GM12878 (cell line): ENCODE data around the gene HOXC9. TPM values are rescaled to one million over a fixed set of nuclear protein-coding genes. Genes with fewer than 3 reads are reported as not detected.

Experiments used
- ATAC-seq: fragments of 200-7000 bp; cut with Tn5 transposase; 3 replicates; pipeline ENCODE4 v1.9.1; 2020; ENCODE audit warnings: mild to moderate bottlenecking, moderate library complexity
- BruUV-seq: library from RNA; stranded (reverse); fragments of 400-500 nt; replicated peaks from 2 replicates; lab custom pipeline; 2021; lab: Mats Ljungman, UMichigan
- CTCF ChIA-PET: fragments of 300-600 bp; sonication (Branson Sonifier 250); formaldehyde crosslinking; extraction: SDS; loops from one replicate; lab custom pipeline; 2021; ENCODE audit warnings: inconsistent platforms; lab: Yijun Ruan, JAX
- POLR2A ChIA-PET: fragments of 350-600 bp; formaldehyde crosslinking; extraction: SDS; loops from one replicate; lab custom pipeline; 2021; ENCODE audit warnings: inconsistent platforms; lab: Charles Lee
- RAD21 ChIA-PET: fragments of 300-600 bp; sonication (Branson Sonifier 250); formaldehyde crosslinking; loops from one replicate; lab custom pipeline; 2023; ENCODE audit warnings: antibody characterized with exemption; ENCODE audit not compliant: unreplicated experiment; lab: Charles Lee
- SMC1A ChIA-PET: fragments of 300-600 bp; sonication (Branson Sonifier 250); formaldehyde crosslinking; loops from one replicate; lab custom pipeline; 2023; ENCODE audit not compliant: unreplicated experiment, uncharacterized antibody; lab: Charles Lee
- DNase-seq: peaks from one replicate; pipeline ENCODE4 v3.0.0-alpha.2; 2011; ENCODE audit warnings: low read depth, low spot score
- FAIRE-seq: peaks from 3 replicates; lab custom pipeline; 2011; peaks lifted over from hg19 to GRCh38; lab: Jason Lieb, UNC
- H2AFZ ChIP-seq: 2 replicates; pipeline ENCODE4 v1.6.0; 2011; ENCODE audit warnings: low read depth, low read length, control low read depth; ENCODE audit not compliant: control insufficient read depth
- H3K27ac ChIP-seq: 2 replicates; pipeline ENCODE4 v1.5.1; 2011; ENCODE audit warnings: control low read depth; ENCODE audit not compliant: control insufficient read depth, insufficient read depth
- H3K27me3 ChIP-seq, 2 experiments: replicated peaks in 1 of 2; 2 replicates each; pipeline versions ENCODE4 v1.6.0 to v1.6.1; 2011; ENCODE audit warnings: low read length in 1 of 2; ENCODE audit not compliant: control insufficient read depth in 2 of 2, insufficient read depth in 2 of 2
- H3K36me3 ChIP-seq, 2 experiments: 2 replicates each; pipeline ENCODE4 v1.5.1; 2011; ENCODE audit warnings: low read length in 1 of 2; ENCODE audit not compliant: control insufficient read depth in 2 of 2, insufficient read depth in 2 of 2
- H3K4me1 ChIP-seq: 2 replicates; pipeline ENCODE4 v1.6.1; 2011; ENCODE audit warnings: mild to moderate bottlenecking, low read length, moderate library complexity, mixed read lengths; ENCODE audit not compliant: control insufficient read depth, insufficient read depth
- H3K4me2 ChIP-seq: 2 replicates; pipeline ENCODE4 v1.6.0; 2011; ENCODE audit warnings: control low read depth; ENCODE audit not compliant: control insufficient read depth, insufficient read depth
- H3K4me3 ChIP-seq: fragments of 200-600 bp; sonication (generic); 2 replicates; pipeline ENCODE4 v1.5.1; 2016
- H3K79me2 ChIP-seq: 2 replicates; pipeline ENCODE4 v1.6.0; 2011; ENCODE audit warnings: low read length; ENCODE audit not compliant: control insufficient read depth, insufficient read depth
- H3K9ac ChIP-seq: 2 replicates; pipeline ENCODE4 v1.8.0; 2011; ENCODE audit warnings: low read length, control low read depth, mixed read lengths; ENCODE audit not compliant: control insufficient read depth, insufficient read depth
- H3K9me3 ChIP-seq: replicated peaks from 3 replicates; pipeline ENCODE4 v1.5.1; 2011; ENCODE audit warnings: mild to moderate bottlenecking, low read length; ENCODE audit not compliant: control insufficient read depth, insufficient read depth
- H4K20me1 ChIP-seq: 2 replicates; pipeline ENCODE4 v1.6.0; 2011; ENCODE audit not compliant: control insufficient read depth, insufficient read depth
- FOXM1 ChIP-seq: IDR thresholded peaks from 2 replicates; pipeline ENCODE4 v1.6.1; 2012; ENCODE audit warnings: low read depth, mild to moderate bottlenecking, inconsistent platforms, low read length, moderate library complexity
- HDGF ChIP-seq: fragments of 450-650 bp; IDR thresholded peaks from 2 replicates; pipeline ENCODE4 v1.6.1; 2016; ENCODE audit warnings: antibody characterized with exemption
- IKZF2 ChIP-seq, 2 experiments: fragments of 450-650 bp; IDR thresholded peaks; 2 replicates each; pipeline ENCODE4 v1.6.1; 2017; ENCODE audit warnings: mild to moderate bottlenecking in 2 of 2, moderate library complexity in 2 of 2
- NFYB ChIP-seq: IDR thresholded peaks from 2 replicates; pipeline ENCODE4 v1.6.1; 2011; ENCODE audit warnings: low read depth, mild to moderate bottlenecking, low read length, improper control_type of control experiment, moderate library complexity; ENCODE audit not compliant: insufficient read depth
- NR2C2 ChIP-seq: IDR thresholded peaks from 2 replicates; pipeline ENCODE4 v1.6.1; 2011; ENCODE audit warnings: borderline replicate concordance, low read depth; ENCODE audit not compliant: control insufficient read depth, insufficient read length
- RELA ChIP-seq: fragments of 450-650 bp; IDR thresholded peaks from 2 replicates; pipeline ENCODE4 v1.8.0; 2014; ENCODE audit warnings: borderline replicate concordance; ENCODE audit not compliant: partially characterized antibody
- SMC3 ChIP-seq: IDR thresholded peaks from 2 replicates; pipeline ENCODE4 v1.6.1; 2011; ENCODE audit warnings: low read length, improper control_type of control experiment, borderline replicate concordance
- SPI1 ChIP-seq: IDR thresholded peaks from 2 replicates; pipeline ENCODE4 v1.6.1; 2011; ENCODE audit warnings: low read depth, mild to moderate bottlenecking, low read length, moderate library complexity, borderline replicate concordance; ENCODE audit not compliant: insufficient read depth
- WGBS: methylation state at CpG from one replicate; pipeline ENCODE4 v1.1.6; 2016; ENCODE audit warnings: low lambda C conversion rate; ENCODE audit not compliant: insufficient replicate concordance, insufficient coverage; ENCODE audit errors: missing lambda C conversion rate; 5-methylcytosine and 5-hydroxymethylcytosine counted together
- in situ Hi-C: fragments of 300-500 bp; cut with MboI; formaldehyde crosslinking; loops from 9 replicates; pipeline ENCODE4 v1.14.3; 2018; ENCODE audit warnings: mixed read lengths
- intact Hi-C: fragments of 100-400 bp; cut with micrococcal nuclease; formaldehyde crosslinking; loops from one replicate; pipeline ENCODE4 v1.14.2; 2022; ENCODE audit not compliant: unreplicated experiment
- polyA plus RNA-seq, 11 experiments: library from polyadenylated mRNA; depleted of rRNA in 4 of 11; unstranded in 6 of 11; stranded (reverse) in 5 of 11; fragments of >200 nt; fragmentation: Nextera tagmentation in 4 of 11; fragmentation: Illumina TruSeq in 1 of 11; extraction: Ambion mirVana in 4 of 11; extraction: Trizol in 1 of 11; gene quantifications; 1 replicate in 1 of 11; 2 replicates in 10 of 11; pipeline versions ENCODE4 v1.2.1 to v1.2.3, GENCODE V29; 2011 to 2016; ENCODE audit warnings: inconsistent platforms in 2 of 11, missing spikeins in 2 of 11, low read depth in 1 of 11
- total RNA-seq, 4 experiments: library from RNA; depleted of rRNA in 3 of 4; stranded (reverse); fragments of >200 nt in 3 of 4; fragmentation: Illumina TruSeq in 1 of 4; extraction: Trizol in 1 of 4; gene quantifications; 2 replicates each; pipeline versions ENCODE4 v1.2.1 to v1.2.3, GENCODE V29; 2013 to 2021
- TF ChIP-seq, protein P1 (sequence below): fragments of 450-650 bp; IDR thresholded peaks from 2 replicates; pipeline ENCODE4 v1.6.1; 2017; ENCODE audit warnings: low read depth, mild to moderate bottlenecking, moderate library complexity
- TF ChIP-seq, protein P2 (sequence below): fragments of 450-650 bp; IDR thresholded peaks from 2 replicates; pipeline ENCODE4 v1.6.1; 2016; ENCODE audit warnings: mild to moderate bottlenecking
- TF ChIP-seq, protein P3 (sequence below): fragments of 450-650 bp; formaldehyde crosslinking; IDR thresholded peaks from 2 replicates; pipeline ENCODE4 v1.4.0; 2020; ENCODE audit warnings: mild to moderate bottlenecking, moderate library complexity
- TF ChIP-seq, protein P4 (sequence below), 3 experiments: IDR thresholded peaks in 2 of 3; conservative IDR thresholded peaks in 1 of 3; 2 replicates each; pipeline ENCODE4 v1.5.1; 2011; ENCODE audit warnings: low read depth in 3 of 3, low read length in 3 of 3, mild to moderate bottlenecking in 3 of 3, control low read depth in 2 of 3, moderate library complexity in 2 of 3, inconsistent platforms in 1 of 3, mixed read lengths in 1 of 3; ENCODE audit not compliant: control insufficient read depth in 2 of 3, insufficient read depth in 1 of 3; ENCODE audit errors: extremely low read depth in 1 of 3

HOXC9 gene
- total and polyA plus RNA-seq, 10 of the 15 experiments (the other 5 are each of a cell fraction or from before 2014, with no cell fraction given): not detected

DNA sequence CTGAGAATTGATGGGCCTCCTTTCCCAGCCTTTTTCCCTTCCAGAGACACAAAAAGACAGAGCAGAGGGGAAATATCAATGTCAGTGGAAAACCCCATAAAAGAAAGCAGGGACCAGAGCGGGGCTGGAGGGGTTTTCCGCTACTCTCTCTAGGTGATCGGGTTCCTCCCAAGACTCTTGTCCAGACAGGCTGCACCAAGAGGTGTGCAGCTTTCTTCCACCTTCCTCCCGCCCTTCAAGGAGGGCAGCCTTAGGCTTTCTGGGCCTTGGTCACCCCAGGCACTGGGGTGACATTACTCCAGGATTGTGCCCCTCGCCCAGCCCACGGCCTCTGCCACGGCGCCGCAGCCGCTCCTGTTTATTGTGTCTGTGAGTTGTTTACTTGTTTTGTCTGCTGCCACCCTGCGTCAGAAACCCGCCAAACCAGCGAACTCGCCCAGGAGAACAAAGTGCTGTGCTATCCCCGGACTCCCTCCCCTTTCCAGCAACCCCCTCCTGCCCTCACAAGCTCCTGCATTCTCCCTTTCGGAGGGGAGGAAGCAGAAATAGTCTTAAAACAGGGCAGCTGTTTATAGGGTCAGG lies 21.6 kb downstream of the HOXC9 start:
- Histone ChIP-seq H3K36me3 (no peaks in the 10 kb centered on the region), H4K20me1 (no peaks in the 10 kb centered on the region), H3K4me1 (peaks cover 27% of the 10 kb centered on the region), H3K9ac (peak overlapping the region; percentile 31; the same call in 1 of the 2 replicates), H2AFZ (peak overlapping the region; percentile 75), H3K27ac (no peak overlapping the region), H3K9me3 (no peaks in the 10 kb centered on the region), H3K79me2 (no peaks in the 10 kb centered on the region), H3K4me3 (no peak overlapping the region), H3K4me2 (peak overlapping the region; percentile 71), H3K27me3 (peaks cover 0 to 5% of the 10 kb centered on the region in 2 experiments; a peak in 2 of 4 replicates)
- CTCF ChIA-PET: interaction anchor here (0.5 to 13.4 kb wide), 8 partner anchors 10 to 841 kb away, joined by 3 to 343 read pairs (median 4); partner anchors contain the start of genes HOXC5, HOXC8, SMUG1 and ZNF740
- peak; percentile 28 for ATAC-seq
- 6% methylated on average over 16 of the region's 16 CpGs for WGBS
- intact Hi-C loops (loop anchor here (1.0 kb wide), 1 partner anchor 15 kb away; no protein-coding TSS in a partner anchor), in situ Hi-C loops (loop anchor here (10.0 kb wide), 2 partner anchors 173 to 343 kb away; partner anchors contain the start of gene GPR84)
- no peak for DNase-seq
- SMC1A ChIA-PET: interaction anchor here (1.0 to 2.9 kb wide), 4 partner anchors 11 to 186 kb away, joined by 3 to 9 read pairs (median 5); partner anchors contain the start of genes HOXC4 and HOXC5
- RAD21 ChIA-PET: interaction anchor here (0.8 to 1.6 kb wide), 3 partner anchors 11 to 169 kb away, joined by 3 to 10 read pairs (median 3); partner anchors contain the start of gene HOXC5
- no peak for FAIRE-seq
- POLR2A ChIA-PET: interaction anchor here (0.6 to 1.2 kb wide), 2 partner anchors 11 to 14 kb away, joined by 3 read pairs; partner anchors contain the start of gene HOXC5
- BruUV-seq: no TSS peak
- TF ChIP-seq SPI1 (0 out of 2 replicates have a peak, but pooled peaks have one; percentile 1), NFYB (no peak), SMC3 (peak; percentile 36; the same call in 1 of the 2 replicates), HDGF (no peak), IKZF2 (IDR thresholded peaks at IDR 0.05) (no peak), FOXM1 (no peak), NR2C2 (no peak), RELA (peak; percentile 23)
- TF ChIP-seq, protein P1, sequence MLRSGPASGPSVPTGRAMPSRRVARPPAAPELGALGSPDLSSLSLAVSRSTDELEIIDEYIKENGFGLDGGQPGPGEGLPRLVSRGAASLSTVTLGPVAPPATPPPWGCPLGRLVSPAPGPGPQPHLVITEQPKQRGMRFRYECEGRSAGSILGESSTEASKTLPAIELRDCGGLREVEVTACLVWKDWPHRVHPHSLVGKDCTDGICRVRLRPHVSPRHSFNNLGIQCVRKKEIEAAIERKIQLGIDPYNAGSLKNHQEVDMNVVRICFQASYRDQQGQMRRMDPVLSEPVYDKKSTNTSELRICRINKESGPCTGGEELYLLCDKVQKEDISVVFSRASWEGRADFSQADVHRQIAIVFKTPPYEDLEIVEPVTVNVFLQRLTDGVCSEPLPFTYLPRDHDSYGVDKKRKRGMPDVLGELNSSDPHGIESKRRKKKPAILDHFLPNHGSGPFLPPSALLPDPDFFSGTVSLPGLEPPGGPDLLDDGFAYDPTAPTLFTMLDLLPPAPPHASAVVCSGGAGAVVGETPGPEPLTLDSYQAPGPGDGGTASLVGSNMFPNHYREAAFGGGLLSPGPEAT: peak; percentile 52; the same call in 1 of the 2 replicates
- TF ChIP-seq, protein P2, sequence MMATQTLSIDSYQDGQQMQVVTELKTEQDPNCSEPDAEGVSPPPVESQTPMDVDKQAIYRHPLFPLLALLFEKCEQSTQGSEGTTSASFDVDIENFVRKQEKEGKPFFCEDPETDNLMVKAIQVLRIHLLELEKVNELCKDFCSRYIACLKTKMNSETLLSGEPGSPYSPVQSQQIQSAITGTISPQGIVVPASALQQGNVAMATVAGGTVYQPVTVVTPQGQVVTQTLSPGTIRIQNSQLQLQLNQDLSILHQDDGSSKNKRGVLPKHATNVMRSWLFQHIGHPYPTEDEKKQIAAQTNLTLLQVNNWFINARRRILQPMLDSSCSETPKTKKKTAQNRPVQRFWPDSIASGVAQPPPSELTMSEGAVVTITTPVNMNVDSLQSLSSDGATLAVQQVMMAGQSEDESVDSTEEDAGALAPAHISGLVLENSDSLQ: 0 out of 2 replicates have a peak, but pooled peaks have one; percentile 15
- TF ChIP-seq, protein P3, sequence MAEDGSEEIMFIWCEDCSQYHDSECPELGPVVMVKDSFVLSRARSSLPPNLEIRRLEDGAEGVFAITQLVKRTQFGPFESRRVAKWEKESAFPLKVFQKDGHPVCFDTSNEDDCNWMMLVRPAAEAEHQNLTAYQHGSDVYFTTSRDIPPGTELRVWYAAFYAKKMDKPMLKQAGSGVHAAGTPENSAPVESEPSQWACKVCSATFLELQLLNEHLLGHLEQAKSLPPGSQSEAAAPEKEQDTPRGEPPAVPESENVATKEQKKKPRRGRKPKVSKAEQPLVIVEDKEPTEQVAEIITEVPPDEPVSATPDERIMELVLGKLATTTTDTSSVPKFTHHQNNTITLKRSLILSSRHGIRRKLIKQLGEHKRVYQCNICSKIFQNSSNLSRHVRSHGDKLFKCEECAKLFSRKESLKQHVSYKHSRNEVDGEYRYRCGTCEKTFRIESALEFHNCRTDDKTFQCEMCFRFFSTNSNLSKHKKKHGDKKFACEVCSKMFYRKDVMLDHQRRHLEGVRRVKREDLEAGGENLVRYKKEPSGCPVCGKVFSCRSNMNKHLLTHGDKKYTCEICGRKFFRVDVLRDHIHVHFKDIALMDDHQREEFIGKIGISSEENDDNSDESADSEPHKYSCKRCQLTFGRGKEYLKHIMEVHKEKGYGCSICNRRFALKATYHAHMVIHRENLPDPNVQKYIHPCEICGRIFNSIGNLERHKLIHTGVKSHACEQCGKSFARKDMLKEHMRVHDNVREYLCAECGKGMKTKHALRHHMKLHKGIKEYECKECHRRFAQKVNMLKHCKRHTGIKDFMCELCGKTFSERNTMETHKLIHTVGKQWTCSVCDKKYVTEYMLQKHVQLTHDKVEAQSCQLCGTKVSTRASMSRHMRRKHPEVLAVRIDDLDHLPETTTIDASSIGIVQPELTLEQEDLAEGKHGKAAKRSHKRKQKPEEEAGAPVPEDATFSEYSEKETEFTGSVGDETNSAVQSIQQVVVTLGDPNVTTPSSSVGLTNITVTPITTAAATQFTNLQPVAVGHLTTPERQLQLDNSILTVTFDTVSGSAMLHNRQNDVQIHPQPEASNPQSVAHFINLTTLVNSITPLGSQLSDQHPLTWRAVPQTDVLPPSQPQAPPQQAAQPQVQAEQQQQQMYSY (CRISPR knock-in tag): no peak
- TF ChIP-seq, protein P4, sequence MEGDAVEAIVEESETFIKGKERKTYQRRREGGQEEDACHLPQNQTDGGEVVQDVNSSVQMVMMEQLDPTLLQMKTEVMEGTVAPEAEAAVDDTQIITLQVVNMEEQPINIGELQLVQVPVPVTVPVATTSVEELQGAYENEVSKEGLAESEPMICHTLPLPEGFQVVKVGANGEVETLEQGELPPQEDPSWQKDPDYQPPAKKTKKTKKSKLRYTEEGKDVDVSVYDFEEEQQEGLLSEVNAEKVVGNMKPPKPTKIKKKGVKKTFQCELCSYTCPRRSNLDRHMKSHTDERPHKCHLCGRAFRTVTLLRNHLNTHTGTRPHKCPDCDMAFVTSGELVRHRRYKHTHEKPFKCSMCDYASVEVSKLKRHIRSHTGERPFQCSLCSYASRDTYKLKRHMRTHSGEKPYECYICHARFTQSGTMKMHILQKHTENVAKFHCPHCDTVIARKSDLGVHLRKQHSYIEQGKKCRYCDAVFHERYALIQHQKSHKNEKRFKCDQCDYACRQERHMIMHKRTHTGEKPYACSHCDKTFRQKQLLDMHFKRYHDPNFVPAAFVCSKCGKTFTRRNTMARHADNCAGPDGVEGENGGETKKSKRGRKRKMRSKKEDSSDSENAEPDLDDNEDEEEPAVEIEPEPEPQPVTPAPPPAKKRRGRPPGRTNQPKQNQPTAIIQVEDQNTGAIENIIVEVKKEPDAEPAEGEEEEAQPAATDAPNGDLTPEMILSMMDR (IDR thresholded peaks at IDR 0.05 in 2 of 3, conservative IDR thresholded peaks at IDR 0.05 in 1 of 3; ENCODE audit: control insufficient read depth in 2 of 3, extremely low read depth in 1 of 3, insufficient read depth in 1 of 3, low read depth in 3 of 3, low read length in 3 of 3): peak; percentile 25 to 46 (median 42); a peak in 4 of 6 replicates
